Heart left ventricle (tissue), 13 donors: ENCODE measurements around the gene LGALS9.

Experiments
- CTCF ChIP-seq, 12 donors: fragments of 200-600 bp; sonication (generic) in 4 of 12; IDR thresholded peaks; one replicate each; pipeline versions ENCODE4 v1.5.0 to v1.8.0; 2018 to 2022; ENCODE audit warnings: antibody characterized with exemption in 12 of 12, mild to moderate bottlenecking in 5 of 12
- POLR2A ChIP-seq, 2 donors: fragments of 450-650 bp; IDR thresholded peaks; one replicate each; pipeline ENCODE4 v1.6.1; 2017; ENCODE audit warnings: antibody characterized with exemption in 2 of 2, mild to moderate bottlenecking in 2 of 2, moderate library complexity in 2 of 2
- donor health status: ischemic (EF 13 %, LVEDD 7.1; RV severe dilation, severe dysfunction).
- donor health status: DM: no; HTN: yes; CAD: no.
- donor health status: DM: no; HTN: no; CAD: no.
- donor health status: ischemic (EF 25% LVEDD 6.9; RV normal size, moderate dysfunction).
- donor health status: ischemic (EF 25% LVEDD 5.7; RV mildly dilated, moderate dysfunction).
- donor health status: ischemic (EF 35%, LVEDD 5.7; RV mildly dilated, moderate dysfunction).
- donor health status: nonischemic (EF 11% LVEDD 7.7; RV severe dilation, severe dysfunction).
- donor health status: DM: yes; HTN: yes; CAD: no.
- donor health status: PGD.
- donor health status: ischemic (EF 29% LVEDD 5.4; RV normal size, mild dysfunction).
- donor health status: nonischemic (EF 23%, LVEDD 6.1; RV moderate dilation, normal function).

GRCh38 chr17:27657620-27658019 is 26.6 kb downstream of the LGALS9 start:
- no peak for TF ChIP-seq CTCF (IDR thresholded peaks at IDR 0.05)
- no peak for TF ChIP-seq POLR2A (IDR thresholded peaks at IDR 0.05)
